ENCODE results near the gene STRBP. TPM values are rescaled to one million over a fixed set of nuclear protein-coding genes. Genes with fewer than 3 reads are reported as not detected.

The STRBP gene
- total and polyA plus RNA-seq, 9 of the 15 experiments (the other 6 are each of a cell fraction or from before 2014, with no cell fraction given): 27.7 to 84.0 (median 70.2) TPM

DNA sequence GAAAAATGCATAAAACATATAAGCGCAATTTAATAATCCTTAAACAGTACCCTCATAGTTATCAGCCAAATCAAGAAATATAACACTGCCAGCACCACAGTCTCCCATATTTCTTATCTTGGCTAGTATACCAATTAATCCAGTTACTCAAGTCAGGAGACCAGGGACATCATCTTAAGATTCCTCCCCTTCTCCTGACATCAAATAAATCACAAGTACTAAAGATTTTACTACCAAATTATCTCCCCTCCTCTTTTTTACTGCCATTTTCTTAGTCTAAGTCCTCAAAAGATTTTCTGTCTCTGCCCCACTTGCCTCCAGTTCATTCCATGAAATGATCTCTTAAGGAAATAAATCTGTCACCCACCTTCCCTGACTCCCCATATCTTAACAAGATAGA lies 37.0 kb downstream of the STRBP start (continued):
- TF ChIP-seq, protein P1, sequence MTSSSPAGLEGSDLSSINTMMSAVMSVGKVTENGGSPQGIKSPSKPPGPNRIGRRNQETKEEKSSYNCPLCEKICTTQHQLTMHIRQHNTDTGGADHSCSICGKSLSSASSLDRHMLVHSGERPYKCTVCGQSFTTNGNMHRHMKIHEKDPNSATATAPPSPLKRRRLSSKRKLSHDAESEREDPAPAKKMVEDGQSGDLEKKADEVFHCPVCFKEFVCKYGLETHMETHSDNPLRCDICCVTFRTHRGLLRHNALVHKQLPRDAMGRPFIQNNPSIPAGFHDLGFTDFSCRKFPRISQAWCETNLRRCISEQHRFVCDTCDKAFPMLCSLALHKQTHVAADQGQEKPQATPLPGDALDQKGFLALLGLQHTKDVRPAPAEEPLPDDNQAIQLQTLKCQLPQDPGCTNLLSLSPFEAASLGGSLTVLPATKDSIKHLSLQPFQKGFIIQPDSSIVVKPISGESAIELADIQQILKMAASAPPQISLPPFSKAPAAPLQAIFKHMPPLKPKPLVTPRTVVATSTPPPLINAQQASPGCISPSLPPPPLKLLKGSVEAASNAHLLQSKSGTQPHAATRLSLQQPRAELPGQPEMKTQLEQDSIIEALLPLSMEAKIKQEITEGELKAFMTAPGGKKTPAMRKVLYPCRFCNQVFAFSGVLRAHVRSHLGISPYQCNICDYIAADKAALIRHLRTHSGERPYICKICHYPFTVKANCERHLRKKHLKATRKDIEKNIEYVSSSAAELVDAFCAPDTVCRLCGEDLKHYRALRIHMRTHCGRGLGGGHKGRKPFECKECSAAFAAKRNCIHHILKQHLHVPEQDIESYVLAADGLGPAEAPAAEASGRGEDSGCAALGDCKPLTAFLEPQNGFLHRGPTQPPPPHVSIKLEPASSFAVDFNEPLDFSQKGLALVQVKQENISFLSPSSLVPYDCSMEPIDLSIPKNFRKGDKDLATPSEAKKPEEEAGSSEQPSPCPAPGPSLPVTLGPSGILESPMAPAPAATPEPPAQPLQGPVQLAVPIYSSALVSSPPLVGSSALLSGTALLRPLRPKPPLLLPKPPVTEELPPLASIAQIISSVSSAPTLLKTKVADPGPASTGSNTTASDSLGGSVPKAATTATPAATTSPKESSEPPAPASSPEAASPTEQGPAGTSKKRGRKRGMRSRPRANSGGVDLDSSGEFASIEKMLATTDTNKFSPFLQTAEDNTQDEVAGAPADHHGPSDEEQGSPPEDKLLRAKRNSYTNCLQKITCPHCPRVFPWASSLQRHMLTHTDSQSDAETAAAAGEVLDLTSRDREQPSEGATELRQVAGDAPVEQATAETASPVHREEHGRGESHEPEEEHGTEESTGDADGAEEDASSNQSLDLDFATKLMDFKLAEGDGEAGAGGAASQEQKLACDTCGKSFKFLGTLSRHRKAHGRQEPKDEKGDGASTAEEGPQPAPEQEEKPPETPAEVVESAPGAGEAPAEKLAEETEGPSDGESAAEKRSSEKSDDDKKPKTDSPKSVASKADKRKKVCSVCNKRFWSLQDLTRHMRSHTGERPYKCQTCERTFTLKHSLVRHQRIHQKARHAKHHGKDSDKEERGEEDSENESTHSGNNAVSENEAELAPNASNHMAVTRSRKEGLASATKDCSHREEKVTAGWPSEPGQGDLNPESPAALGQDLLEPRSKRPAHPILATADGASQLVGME (CRISPR knock-in tag; IDR thresholded peaks at IDR 0.05): no peak
- TF ChIP-seq HSF4 (CRISPR knock-in tag; IDR thresholded peaks at IDR 0.05; ENCODE audit: borderline replicate concordance) (no peak), HNRNPUL1 (IDR thresholded peaks at IDR 0.05; ENCODE audit: low read length) (no peak)

DNA sequence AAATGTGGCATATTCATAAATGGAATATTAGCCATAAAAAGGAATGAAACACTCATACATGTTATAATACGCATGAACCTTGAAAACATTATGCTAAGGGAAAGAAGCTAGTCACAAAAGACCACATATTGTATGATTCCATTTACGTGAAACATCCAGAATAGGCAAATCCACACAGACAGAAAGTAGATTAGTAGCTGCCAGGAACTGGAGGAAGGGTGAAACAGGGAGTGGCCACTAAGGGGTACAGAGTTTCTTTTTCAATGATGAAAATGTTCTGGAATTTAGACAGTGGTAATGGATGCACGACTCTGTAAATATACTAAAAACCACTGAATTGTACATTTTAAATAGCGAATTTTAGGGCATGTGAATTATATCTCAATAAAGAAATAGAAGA lies 39.4 kb downstream of the STRBP start:
- ChIA-PET CTCF (ENCODE audit: low intra/inter-chr PET ratio) (no interaction called here), POLR2A (interaction anchor here (0.8 to 1.2 kb wide), 2 partner anchors 35 to 1183 kb away, joined by 3 to 4 read pairs; no protein-coding TSS in a partner anchor)
- H3K9ac ChIP-seq (ENCODE audit: insufficient read depth in 1 of 2, low read depth in 2 of 2, low read length in 2 of 2): no peak overlapping the region
- peaks cover 24% of the 10 kb centered on the region; the same call in 2 of the 3 replicates for H3K36me3 ChIP-seq (ENCODE audit: control insufficient read depth, insufficient read depth, low read length)
- H3K27ac ChIP-seq (ENCODE audit: extremely low read depth, low read depth, low read length): no peak overlapping the region
- DNase-seq (ENCODE audit: extremely low read depth in 1 of 4, low spot score in 3 of 4) (no peak), FAIRE-seq (no peak), ATAC-seq (no peak)
- peaks cover 0 to 3% of the 10 kb centered on the region in 2 experiments; a peak in 2 of 5 replicates for H3K4me1 ChIP-seq (replicated peaks in 1 of 2; ENCODE audit: control insufficient read depth in 2 of 2, insufficient read depth in 2 of 2, low read length in 2 of 2)
- H3K4me2 ChIP-seq (ENCODE audit: insufficient read depth, low read length): no peak overlapping the region
- 70% methylated on average over 4 of the region's 4 CpGs for WGBS (ENCODE audit: insufficient coverage, low coverage, missing lambda C conversion rate)
- no peaks in the 10 kb centered on the region for H3K9me3 ChIP-seq (replicated peaks; ENCODE audit: control insufficient read depth, insufficient read depth, low read depth, low read length)
- intact Hi-C loops (cut with micrococcal nuclease) (loop anchor here (10.0 kb wide), 1 partner anchor 144 kb away; no protein-coding TSS in a partner anchor), in situ Hi-C loops (cut with MboI) (no loop called here)
- H2AFZ ChIP-seq (ENCODE audit: low read depth, low read length): no peak overlapping the region
- H3K27me3 ChIP-seq (ENCODE audit: control insufficient read depth in 2 of 2, insufficient read depth in 2 of 2, low read length in 2 of 2): no peaks in the 10 kb centered on the region
- no peak overlapping the region for H3K4me3 ChIP-seq
- no TSS peak for BruUV-seq (replicated peaks)
- no peaks in the 10 kb centered on the region for H3K9me1 ChIP-seq (ENCODE audit: control insufficient read depth, insufficient read depth, low read length)
- H4K20me1 ChIP-seq (replicated peaks; ENCODE audit: control insufficient read depth, insufficient read depth, low read length): no peaks in the 10 kb centered on the region; the same call in 1 of the 2 replicates
- peaks cover 72% of the 10 kb centered on the region for H3K79me2 ChIP-seq (ENCODE audit: control insufficient read depth, insufficient read depth, low read length)
- TF ChIP-seq TCF3 (CRISPR knock-in tag; IDR thresholded peaks at IDR 0.05): no peak
- TF ChIP-seq, protein P2, sequence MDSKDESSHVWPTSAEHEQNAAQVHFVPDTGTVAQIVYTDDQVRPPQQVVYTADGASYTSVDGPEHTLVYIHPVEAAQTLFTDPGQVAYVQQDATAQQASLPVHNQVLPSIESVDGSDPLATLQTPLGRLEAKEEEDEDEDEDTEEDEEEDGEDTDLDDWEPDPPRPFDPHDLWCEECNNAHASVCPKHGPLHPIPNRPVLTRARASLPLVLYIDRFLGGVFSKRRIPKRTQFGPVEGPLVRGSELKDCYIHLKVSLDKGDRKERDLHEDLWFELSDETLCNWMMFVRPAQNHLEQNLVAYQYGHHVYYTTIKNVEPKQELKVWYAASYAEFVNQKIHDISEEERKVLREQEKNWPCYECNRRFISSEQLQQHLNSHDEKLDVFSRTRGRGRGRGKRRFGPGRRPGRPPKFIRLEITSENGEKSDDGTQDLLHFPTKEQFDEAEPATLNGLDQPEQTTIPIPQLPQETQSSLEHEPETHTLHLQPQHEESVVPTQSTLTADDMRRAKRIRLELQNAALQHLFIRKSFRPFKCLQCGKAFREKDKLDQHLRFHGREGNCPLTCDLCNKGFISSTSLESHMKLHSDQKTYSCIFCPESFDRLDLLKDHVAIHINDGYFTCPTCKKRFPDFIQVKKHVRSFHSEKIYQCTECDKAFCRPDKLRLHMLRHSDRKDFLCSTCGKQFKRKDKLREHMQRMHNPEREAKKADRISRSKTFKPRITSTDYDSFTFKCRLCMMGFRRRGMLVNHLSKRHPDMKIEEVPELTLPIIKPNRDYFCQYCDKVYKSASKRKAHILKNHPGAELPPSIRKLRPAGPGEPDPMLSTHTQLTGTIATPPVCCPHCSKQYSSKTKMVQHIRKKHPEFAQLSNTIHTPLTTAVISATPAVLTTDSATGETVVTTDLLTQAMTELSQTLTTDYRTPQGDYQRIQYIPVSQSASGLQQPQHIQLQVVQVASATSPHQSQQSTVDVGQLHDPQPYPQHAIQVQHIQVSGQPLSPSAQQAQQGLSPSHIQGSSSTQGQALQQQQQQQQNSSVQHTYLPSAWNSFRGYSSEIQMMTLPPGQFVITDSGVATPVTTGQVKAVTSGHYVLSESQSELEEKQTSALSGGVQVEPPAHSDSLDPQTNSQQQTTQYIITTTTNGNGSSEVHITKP (IDR thresholded peaks at IDR 0.05; ENCODE audit: partially characterized antibody): no peak

Measured in K562 (cell line).